Mesendoderm (in vitro differentiated cells): Measurements from ENCODE around the gene ABCC1.
A peak's percentile ranks its signal among the peaks of the same experiment; 100 is the strongest.

Experiments used
- DNase-seq: peaks from one replicate; pipeline ENCODE4 v3.0.0; 2013
- H2AK5ac ChIP-seq: 2 replicates; pipeline ENCODE4 v1.6.1; 2013; ENCODE audit warnings: low read length, inconsistent platforms
- H2BK120ac ChIP-seq: 2 replicates; pipeline ENCODE4 v1.6.1; 2013; ENCODE audit warnings: low read depth, mild to moderate bottlenecking, low read length, moderate library complexity, mixed read lengths
- H2BK15ac ChIP-seq: replicated peaks from 2 replicates; pipeline ENCODE4 v1.6.1; 2013; ENCODE audit warnings: low read depth, mild to moderate bottlenecking, moderate library complexity
- H2BK5ac ChIP-seq: 2 replicates; pipeline ENCODE4 v1.6.1; 2013; ENCODE audit warnings: low read length, inconsistent platforms
- H3K18ac ChIP-seq: 2 replicates; pipeline ENCODE4 v1.6.1; 2013; ENCODE audit warnings: mild to moderate bottlenecking, low read length, mixed read lengths
- H3K23ac ChIP-seq: one replicate; pipeline ENCODE4 v1.6.1; 2013; ENCODE audit warnings: low read length
- H3K27ac ChIP-seq: 2 replicates; pipeline ENCODE4 v1.5.1; 2013; ENCODE audit warnings: low read depth, mild to moderate bottlenecking, inconsistent platforms, low read length, moderate library complexity
- H3K27me3 ChIP-seq: 2 replicates; pipeline ENCODE4 v1.6.1; 2013; ENCODE audit warnings: low read length, control low read depth, mild to moderate bottlenecking, inconsistent platforms; ENCODE audit not compliant: insufficient read depth, poor library complexity
- H3K36me3 ChIP-seq: 2 replicates; pipeline ENCODE4 v1.6.1; 2013; ENCODE audit warnings: low read length, inconsistent platforms; ENCODE audit not compliant: control insufficient read depth, insufficient read depth
- H3K4ac ChIP-seq: one replicate; pipeline ENCODE4 v1.6.1; 2013; ENCODE audit warnings: low read depth, mild to moderate bottlenecking, low read length, moderate library complexity
- H3K4me1 ChIP-seq: 2 replicates; pipeline ENCODE4 v1.6.1; 2013; ENCODE audit warnings: low read depth, low read length, inconsistent platforms; ENCODE audit not compliant: control insufficient read depth
- H3K4me2 ChIP-seq: 2 replicates; pipeline ENCODE4 v1.6.1; 2013; ENCODE audit warnings: low read length
- H3K4me3 ChIP-seq: 2 replicates; pipeline ENCODE4 v1.5.1; 2013; ENCODE audit warnings: mild to moderate bottlenecking, low read length
- H3K56ac ChIP-seq: one replicate; pipeline ENCODE4 v1.6.1; 2013; ENCODE audit warnings: low read length
- H3K79me1 ChIP-seq: 2 replicates; pipeline ENCODE4 v1.6.1; 2013; ENCODE audit warnings: low read length, inconsistent platforms
- H3K79me2 ChIP-seq: 2 replicates; pipeline ENCODE4 v1.6.1; 2013; ENCODE audit warnings: mild to moderate bottlenecking, low read length; ENCODE audit not compliant: control insufficient read depth, insufficient read depth
- H3K9ac ChIP-seq: 2 replicates; pipeline ENCODE4 v1.6.1; 2013; ENCODE audit warnings: low read length, inconsistent platforms
- H4K5ac ChIP-seq: one replicate; pipeline ENCODE4 v1.6.1; 2013; ENCODE audit warnings: low read length
- H4K8ac ChIP-seq: one replicate; pipeline ENCODE4 v1.6.1; 2013; ENCODE audit warnings: low read depth, mild to moderate bottlenecking, control low read depth, low read length, moderate library complexity
- WGBS: extraction: QIAGEN DNeasy Blood & Tissue Kit; methylation state at CpG from one replicate; pipeline ENCODE4 v1.1.7; 2013; ENCODE audit warnings: low lambda C conversion rate, missing lambda C conversion rate; ENCODE audit not compliant: insufficient coverage; ENCODE audit errors: extremely low coverage; 5-methylcytosine and 5-hydroxymethylcytosine counted together

ABCC1 gene

GRCh38 chr16:16124974-16125373, 175.6 kb downstream of the ABCC1 start:
- WGBS, result no CpG with 5 or more reads among the region's 3 CpGs
- peaks cover 4% of the 10 kb centered on the region for H3K36me3 ChIP-seq

GRCh38 chr16:16126896-16127295, 177.5 kb downstream of the ABCC1 start:
- no peak overlapping the region for H3K9ac ChIP-seq
- no peak overlapping the region for H2AK5ac ChIP-seq
- peaks cover 4% of the 10 kb centered on the region for H3K36me3 ChIP-seq
- H4K5ac ChIP-seq, result no peak overlapping the region
- no peak overlapping the region for H3K56ac ChIP-seq
- WGBS, result no CpG with 5 or more reads among the region's 10 CpGs
- H3K27me3 ChIP-seq, result no peaks in the 10 kb centered on the region
- H3K4ac ChIP-seq, result no peak overlapping the region
- H3K4me2 ChIP-seq, result no peak overlapping the region
- H2BK5ac ChIP-seq, result no peak overlapping the region
- no peak overlapping the region for H2BK120ac ChIP-seq
- no peak overlapping the region for H3K18ac ChIP-seq
- no peak overlapping the region for H4K8ac ChIP-seq
- no peak for DNase-seq
- no peaks in the 10 kb centered on the region for H3K79me1 ChIP-seq
- no peak overlapping the region for H3K23ac ChIP-seq
- no peaks in the 10 kb centered on the region for H3K79me2 ChIP-seq
- H2BK15ac ChIP-seq, result no peak overlapping the region
- H3K27ac ChIP-seq, result no peak overlapping the region
- no peaks in the 10 kb centered on the region for H3K4me1 ChIP-seq
- H3K4me3 ChIP-seq, result no peak overlapping the region

More at GRCh38 chr16:16124974-16125373, 175.6 kb downstream of the ABCC1 start:
- H3K18ac ChIP-seq, result no peak overlapping the region
- no peak for DNase-seq
- no peak overlapping the region for H3K56ac ChIP-seq
- no peak overlapping the region for H4K8ac ChIP-seq
- no peak overlapping the region for H3K9ac ChIP-seq
- no peak overlapping the region for H3K27ac ChIP-seq
- no peak overlapping the region for H4K5ac ChIP-seq
- no peaks in the 10 kb centered on the region for H3K4me1 ChIP-seq
- H2BK5ac ChIP-seq, result no peak overlapping the region
- H3K4ac ChIP-seq, result no peak overlapping the region
- no peak overlapping the region for H2BK120ac ChIP-seq
- H3K4me2 ChIP-seq, result no peak overlapping the region
- H3K23ac ChIP-seq, result no peak overlapping the region
- no peak overlapping the region for H3K4me3 ChIP-seq
- no peaks in the 10 kb centered on the region for H3K27me3 ChIP-seq
- no peak overlapping the region for H2BK15ac ChIP-seq
- no peaks in the 10 kb centered on the region for H3K79me1 ChIP-seq
- H3K79me2 ChIP-seq, result no peaks in the 10 kb centered on the region
- H2AK5ac ChIP-seq, result no peak overlapping the region

DNA sequence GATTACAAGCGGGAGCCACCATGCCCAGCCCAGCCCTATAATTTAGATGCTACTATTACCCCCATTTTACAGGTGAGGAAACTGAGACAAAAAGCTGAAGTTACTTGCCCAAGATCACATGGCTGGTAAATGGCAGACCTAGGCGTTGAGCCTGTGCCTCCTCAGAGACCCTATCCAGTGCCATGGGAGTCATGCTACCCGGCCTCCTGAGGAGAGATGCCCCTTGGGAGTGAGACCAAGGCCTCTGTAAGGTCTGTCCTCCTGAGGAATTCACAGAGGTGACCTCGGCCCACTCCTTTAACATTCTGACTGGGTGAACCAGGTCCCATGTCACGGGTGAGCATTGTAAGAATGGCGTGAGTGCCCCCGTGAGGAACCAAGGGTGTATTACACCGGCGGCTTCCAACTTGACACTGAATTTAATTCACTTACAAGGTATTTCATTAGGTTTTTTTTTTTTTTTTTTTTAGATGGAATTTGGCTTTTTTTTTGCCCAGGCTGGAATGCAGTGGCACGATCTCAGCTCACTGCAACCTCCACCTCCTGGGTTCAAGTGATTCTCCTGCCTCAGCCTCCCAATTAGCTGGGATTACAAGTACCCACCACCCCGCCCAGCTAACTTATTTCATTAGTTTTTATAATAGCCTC, 178.2 kb downstream of the ABCC1 start:
- Histone ChIP-seq H3K27me3 (no peaks in the 10 kb centered on the region), H3K4me2 (no peak overlapping the region), H3K18ac (no peak overlapping the region), H3K56ac (no peak overlapping the region), H3K36me3 (peaks cover 4% of the 10 kb centered on the region), H3K9ac (no peak overlapping the region), H2BK5ac (no peak overlapping the region), H2BK15ac (no peak overlapping the region), H2BK120ac (no peak overlapping the region), H4K5ac (no peak overlapping the region), H3K4me1 (no peaks in the 10 kb centered on the region), H3K4ac (no peak overlapping the region), H3K23ac (no peak overlapping the region), H3K79me1 (no peaks in the 10 kb centered on the region), H3K79me2 (no peaks in the 10 kb centered on the region), H3K27ac (no peak overlapping the region), H4K8ac (no peak overlapping the region), H2AK5ac (no peak overlapping the region), H3K4me3 (no peak overlapping the region)
- peak; percentile 92 for DNase-seq
- no CpG with 5 or more reads among the region's 11 CpGs for WGBS

DNA sequence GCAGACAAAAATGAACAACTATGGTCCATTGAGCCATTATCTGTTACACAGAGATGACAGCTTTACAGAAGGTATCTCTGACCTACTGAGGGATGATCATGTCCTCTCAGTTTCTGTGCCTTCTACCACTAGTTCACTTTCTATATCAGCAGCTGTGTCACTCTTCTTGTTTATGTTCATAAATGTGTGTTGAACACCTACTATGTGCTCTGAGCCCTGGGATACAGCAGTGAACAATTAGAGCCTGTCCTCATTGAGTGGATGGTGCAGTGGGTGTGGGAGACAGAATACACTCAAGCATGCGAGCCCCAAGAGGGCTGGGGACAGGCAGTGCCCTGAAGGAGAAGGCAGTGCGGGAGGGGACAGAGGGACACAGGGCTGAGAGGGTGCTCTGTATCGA, 181.8 kb downstream of the ABCC1 start:
- H4K8ac ChIP-seq, result no peak overlapping the region
- H3K79me1 ChIP-seq, result no peaks in the 10 kb centered on the region
- no peak overlapping the region for H2BK120ac ChIP-seq
- H3K23ac ChIP-seq, result no peak overlapping the region
- no peak overlapping the region for H2AK5ac ChIP-seq
- no peak overlapping the region for H3K18ac ChIP-seq
- no peak for DNase-seq
- H3K27me3 ChIP-seq, result no peaks in the 10 kb centered on the region
- H3K79me2 ChIP-seq, result no peaks in the 10 kb centered on the region
- whole genome bisulfite sequencing, result no CpG with 5 or more reads among the region's 3 CpGs
- H4K5ac ChIP-seq, result no peak overlapping the region
- H3K4ac ChIP-seq, result no peak overlapping the region
- no peak overlapping the region for H2BK5ac ChIP-seq
- H3K4me1 ChIP-seq, result no peaks in the 10 kb centered on the region
- no peak overlapping the region for H3K4me3 ChIP-seq
- H3K27ac ChIP-seq, result no peak overlapping the region
- H3K36me3 ChIP-seq, result no peaks in the 10 kb centered on the region
- no peak overlapping the region for H3K9ac ChIP-seq
- no peak overlapping the region for H3K4me2 ChIP-seq
- no peak overlapping the region for H2BK15ac ChIP-seq
- no peak overlapping the region for H3K56ac ChIP-seq

GRCh38 chr16:16131659-16132058, 182.2 kb downstream of the ABCC1 start:
- H3K27ac ChIP-seq, result no peak overlapping the region

More at GRCh38 chr16:16131659-16132058, 182.2 kb downstream of the ABCC1 start:
- Histone ChIP-seq H3K4me1 (no peaks in the 10 kb centered on the region), H3K27me3 (no peaks in the 10 kb centered on the region), H2BK5ac (no peak overlapping the region), H4K5ac (no peak overlapping the region), H3K79me2 (no peaks in the 10 kb centered on the region), H2BK120ac (no peak overlapping the region), H3K79me1 (no peaks in the 10 kb centered on the region), H3K9ac (no peak overlapping the region), H4K8ac (no peak overlapping the region), H3K4me2 (no peak overlapping the region), H3K36me3 (peaks cover 2% of the 10 kb centered on the region), H3K4ac (no peak overlapping the region), H2AK5ac (no peak overlapping the region), H3K23ac (no peak overlapping the region), H3K18ac (no peak overlapping the region), H2BK15ac (no peak overlapping the region), H3K4me3 (no peak overlapping the region), H3K56ac (no peak overlapping the region)
- no CpG with 5 or more reads among the region's 15 CpGs for WGBS
- DNase-seq, result no peak
